ENCODE measurements around the gene ZNF425.

GRCh38 chr7:149150981-149151380, 24.9 kb upstream of the ZNF425 start:
- TF ChIP-seq CTCF (conservative IDR thresholded peaks at IDR 0.05; ENCODE audit: low read length) (no peak), EZH2phosphoT487 (IDR thresholded peaks at IDR 0.05; ENCODE audit: borderline replicate concordance, low read depth, low read length) (no peak)
